ENCODE results near the gene KRT73.

The KRT73 gene

DNA sequence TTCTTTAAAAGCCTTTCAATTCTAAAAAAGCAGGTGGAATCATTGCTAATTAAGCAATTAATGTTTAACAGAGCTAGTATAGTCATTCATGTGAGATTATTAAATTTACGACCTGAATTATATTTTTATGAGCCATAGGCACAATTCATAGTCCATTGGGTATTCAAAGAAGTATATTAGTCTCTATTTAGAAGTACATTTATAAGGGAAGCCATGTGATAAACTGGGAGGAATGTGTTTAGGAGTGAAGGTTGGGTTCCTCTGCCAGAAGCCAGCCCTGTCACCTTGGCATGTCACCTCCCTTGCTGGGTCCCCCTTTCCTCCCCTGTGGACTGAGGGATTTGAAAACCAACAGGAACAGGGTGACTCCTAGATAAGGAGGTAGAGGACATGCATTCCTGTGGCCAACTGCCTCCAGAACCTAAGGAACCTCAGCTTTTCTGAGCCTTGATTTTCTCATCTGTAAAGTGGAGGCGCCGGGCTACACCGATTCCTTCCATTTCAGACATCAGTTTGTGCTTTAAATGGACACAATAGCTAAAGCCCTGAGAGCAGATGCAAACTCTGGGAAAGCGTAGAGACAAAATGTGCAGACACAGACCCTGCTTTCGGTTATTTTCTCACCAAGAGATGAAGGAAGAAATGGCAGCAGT, 39.0 kb upstream of the KRT73 start:
- Histone ChIP-seq H3K4me3 (ENCODE audit: low read length) (no peak overlapping the region), H3K9ac (ENCODE audit: low read length) (no peak overlapping the region)

DNA sequence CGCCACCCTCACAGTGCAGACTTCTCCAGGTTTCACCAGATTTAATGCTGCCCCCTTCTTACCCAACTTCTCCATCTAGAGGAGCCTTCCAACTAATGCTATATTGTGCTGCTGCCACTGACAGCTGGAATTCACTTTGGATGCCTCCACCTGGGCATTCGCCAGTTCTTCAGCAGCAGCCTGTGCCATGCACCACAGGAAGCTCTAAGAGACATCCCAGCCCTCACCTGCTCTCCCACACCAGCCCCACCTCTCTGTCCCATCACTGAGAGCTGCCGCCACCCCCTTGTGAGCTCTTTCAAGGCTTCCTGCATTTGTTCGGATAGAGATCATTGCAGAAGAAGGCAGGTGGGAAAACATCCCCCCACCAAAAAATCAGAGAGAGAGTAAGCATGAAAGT, 38.3 kb upstream of the KRT73 start:
- Histone ChIP-seq H3K36me3 (ENCODE audit: control insufficient read depth, insufficient read depth, low read length) (no peaks in the 10 kb centered on the region), H3K27me3 (ENCODE audit: control insufficient read depth, insufficient read depth, low read length) (peaks cover 19% of the 10 kb centered on the region), H3K4me3 (ENCODE audit: low read length) (no peak overlapping the region), H3K9ac (ENCODE audit: low read length) (no peak overlapping the region), H3K9me3 (ENCODE audit: control insufficient read depth, low read length) (no peaks in the 10 kb centered on the region), H3K4me1 (ENCODE audit: control insufficient read depth, insufficient read depth, low read length) (no peaks in the 10 kb centered on the region)

More for the DNA sequence above, 39.0 kb upstream of the KRT73 start:
- Histone ChIP-seq H3K27me3 (ENCODE audit: control insufficient read depth, insufficient read depth, low read length) (peaks cover 15% of the 10 kb centered on the region), H3K9me3 (ENCODE audit: control insufficient read depth, low read length) (no peaks in the 10 kb centered on the region), H3K4me1 (ENCODE audit: control insufficient read depth, insufficient read depth, low read length) (no peaks in the 10 kb centered on the region), H3K36me3 (ENCODE audit: control insufficient read depth, insufficient read depth, low read length) (no peaks in the 10 kb centered on the region)

DNA sequence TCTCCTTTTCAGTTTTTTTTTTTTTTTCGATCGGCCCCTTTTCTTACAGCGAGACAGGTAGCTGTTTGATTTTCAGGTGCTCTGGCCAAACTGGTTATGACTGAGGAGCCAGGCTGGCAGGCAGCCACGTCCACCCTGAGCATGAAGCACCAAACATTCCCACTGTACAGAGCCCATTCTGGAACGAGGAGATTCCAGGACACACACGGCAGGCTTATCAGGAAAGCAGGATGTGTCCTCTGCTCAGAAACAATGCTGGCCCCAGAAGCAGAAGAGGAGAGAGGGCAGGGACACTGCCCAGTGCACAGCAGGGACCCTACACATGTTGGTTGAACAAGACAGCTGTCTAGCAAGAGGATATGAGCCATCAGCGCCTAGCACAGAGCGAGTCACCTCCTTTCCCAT, 37.4 kb upstream of the KRT73 start:
- Histone ChIP-seq H3K9me3 (ENCODE audit: control insufficient read depth, low read length) (no peaks in the 10 kb centered on the region), H3K4me1 (ENCODE audit: control insufficient read depth, insufficient read depth, low read length) (no peaks in the 10 kb centered on the region), H3K27me3 (ENCODE audit: control insufficient read depth, insufficient read depth, low read length) (peaks cover 19% of the 10 kb centered on the region), H3K9ac (ENCODE audit: low read length) (no peak overlapping the region), H3K4me3 (ENCODE audit: low read length) (no peak overlapping the region), H3K36me3 (ENCODE audit: control insufficient read depth, insufficient read depth, low read length) (no peaks in the 10 kb centered on the region)

DNA sequence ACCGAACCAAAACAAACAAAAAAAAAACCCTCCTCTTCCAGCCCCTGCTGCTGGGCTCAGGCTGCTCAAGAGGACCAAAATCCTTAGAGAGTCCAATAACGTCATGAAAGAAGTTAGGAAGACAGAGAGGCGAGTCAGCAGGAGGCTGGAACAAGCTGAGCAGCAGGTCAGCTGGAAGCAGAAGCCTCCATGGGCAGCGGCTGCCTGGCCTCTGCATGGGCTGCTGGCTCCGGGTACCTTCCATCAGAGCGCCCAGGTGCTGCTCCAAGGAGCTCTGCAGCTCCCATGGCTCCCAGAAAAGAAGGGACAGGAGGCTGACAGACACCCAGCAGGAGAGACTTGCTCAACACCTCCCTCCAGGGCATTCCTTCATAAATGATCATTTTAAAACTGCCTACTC, 36.9 kb upstream of the KRT73 start:
- no peak overlapping the region for H3K4me3 ChIP-seq (ENCODE audit: low read length)
- peaks cover 19% of the 10 kb centered on the region for H3K27me3 ChIP-seq (ENCODE audit: control insufficient read depth, insufficient read depth, low read length)
- H3K36me3 ChIP-seq (ENCODE audit: control insufficient read depth, insufficient read depth, low read length) = no peaks in the 10 kb centered on the region
- H3K9ac ChIP-seq (ENCODE audit: low read length) = no peak overlapping the region
- no peaks in the 10 kb centered on the region for H3K9me3 ChIP-seq (ENCODE audit: control insufficient read depth, low read length)
- H3K4me1 ChIP-seq (ENCODE audit: control insufficient read depth, insufficient read depth, low read length) = no peaks in the 10 kb centered on the region

DNA sequence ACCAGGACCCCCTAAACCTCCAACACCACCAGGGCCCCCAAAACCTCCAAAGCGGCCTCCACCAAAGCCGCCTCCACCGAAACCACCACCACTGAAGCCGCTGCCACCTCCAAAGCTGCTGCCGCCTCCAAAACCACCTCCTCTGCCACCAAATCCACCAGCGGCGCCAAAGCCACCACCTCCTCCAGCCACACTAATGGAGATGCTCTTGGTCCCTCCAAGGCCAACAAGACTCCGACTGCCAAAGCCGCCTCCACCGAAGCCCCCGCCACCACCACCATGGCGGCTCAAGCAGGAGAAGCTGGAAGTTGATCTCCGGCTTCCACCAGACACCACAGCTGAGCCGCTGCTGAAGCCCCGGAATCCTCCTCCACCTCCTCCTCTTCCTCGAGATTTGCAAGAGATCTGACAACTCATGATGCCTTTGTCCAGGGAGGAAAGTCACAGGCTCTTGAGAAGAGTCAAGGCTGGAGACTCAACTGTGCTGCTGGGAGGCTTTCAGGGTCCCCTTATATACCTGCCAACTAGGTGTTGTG, 33.4 kb upstream of the KRT73 start, which contains the start of gene KRT2:
TSS of gene KRT2 (minus strand) at position 486 of the 536 bp plus-strand sequence. CDS start at position 417, 69 bp downstream.
- peaks cover 10% of the 10 kb centered on the region for H3K27me3 ChIP-seq (ENCODE audit: control insufficient read depth, insufficient read depth, low read length)
- H3K9me3 ChIP-seq (ENCODE audit: control insufficient read depth, low read length) = no peaks in the 10 kb centered on the region
- no peak within 1 kb of the TSS for H3K4me3 ChIP-seq (ENCODE audit: low read length)
- H3K4me1 ChIP-seq (ENCODE audit: control insufficient read depth, insufficient read depth, low read length) = no peaks in the 10 kb centered on the region
- H3K36me3 ChIP-seq (ENCODE audit: control insufficient read depth, insufficient read depth, low read length) = no peaks in the 10 kb centered on the region
- H3K9ac ChIP-seq (ENCODE audit: low read length) = no peak within 1 kb of the TSS

DNA sequence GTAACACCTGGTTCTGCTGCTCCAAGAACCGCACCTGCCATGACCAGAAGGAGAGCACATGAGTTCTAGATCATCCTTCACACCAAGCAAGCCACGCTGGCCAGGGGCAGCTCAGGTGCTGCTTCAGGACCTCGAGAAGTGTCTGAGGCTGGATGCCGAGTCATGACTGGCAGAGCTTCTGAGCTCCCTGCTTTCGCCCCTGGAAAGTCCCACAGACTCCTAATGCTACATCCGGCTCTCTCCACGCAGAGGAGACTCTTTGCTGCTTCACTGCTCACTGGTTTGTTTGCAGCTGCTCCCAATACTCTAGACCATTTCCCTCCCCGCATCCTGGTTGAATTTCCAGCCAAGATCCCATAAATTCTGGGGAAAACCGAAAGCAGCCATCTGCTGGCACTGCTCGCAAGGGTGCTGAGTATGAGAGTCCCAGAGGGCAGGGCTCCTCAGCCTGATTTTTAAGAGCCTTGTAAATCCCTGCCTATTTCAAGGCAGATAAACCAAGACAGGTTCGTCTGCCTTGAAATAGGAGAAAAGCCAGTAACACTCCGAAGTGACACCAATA, 32.2 kb upstream of the KRT73 start:
- peaks cover 12% of the 10 kb centered on the region for H3K4me1 ChIP-seq (ENCODE audit: control insufficient read depth, insufficient read depth, low read length)
- peaks cover 4% of the 10 kb centered on the region for H3K27me3 ChIP-seq (ENCODE audit: control insufficient read depth, insufficient read depth, low read length)
- H3K9ac ChIP-seq (ENCODE audit: low read length) = no peak overlapping the region
- no peaks in the 10 kb centered on the region for H3K36me3 ChIP-seq (ENCODE audit: control insufficient read depth, insufficient read depth, low read length)
- H3K9me3 ChIP-seq (ENCODE audit: control insufficient read depth, low read length) = no peaks in the 10 kb centered on the region
- no peak overlapping the region for H3K4me3 ChIP-seq (ENCODE audit: low read length)

DNA sequence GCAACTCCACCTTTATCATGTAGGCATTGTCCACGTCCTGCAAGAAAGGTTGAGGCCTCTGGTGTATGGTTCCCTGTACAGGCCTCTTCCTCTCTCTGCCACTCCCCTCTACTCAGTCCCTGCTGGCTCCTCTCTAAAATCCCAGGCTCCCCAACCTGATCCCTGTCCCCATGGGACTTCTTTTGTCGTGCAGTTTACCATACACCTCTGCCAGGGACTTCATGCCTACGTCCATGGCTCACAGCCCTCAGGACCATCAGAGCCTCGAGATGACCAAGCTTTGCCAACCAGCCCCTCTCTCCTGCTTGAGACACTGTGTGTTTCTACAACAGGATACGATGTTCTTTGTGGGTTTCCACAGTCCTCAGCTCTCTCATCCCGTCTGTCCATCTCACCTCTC, 30.7 kb upstream of the KRT73 start:
- H3K36me3 ChIP-seq (ENCODE audit: control insufficient read depth, insufficient read depth, low read length) = no peaks in the 10 kb centered on the region
- H3K9me3 ChIP-seq (ENCODE audit: control insufficient read depth, low read length) = no peaks in the 10 kb centered on the region
- H3K4me3 ChIP-seq (ENCODE audit: low read length) = no peak overlapping the region
- H3K9ac ChIP-seq (ENCODE audit: low read length) = no peak overlapping the region
- H3K4me1 ChIP-seq (ENCODE audit: control insufficient read depth, insufficient read depth, low read length) = peaks cover 21% of the 10 kb centered on the region
- H3K27me3 ChIP-seq (ENCODE audit: control insufficient read depth, insufficient read depth, low read length) = peaks cover 4% of the 10 kb centered on the region

DNA sequence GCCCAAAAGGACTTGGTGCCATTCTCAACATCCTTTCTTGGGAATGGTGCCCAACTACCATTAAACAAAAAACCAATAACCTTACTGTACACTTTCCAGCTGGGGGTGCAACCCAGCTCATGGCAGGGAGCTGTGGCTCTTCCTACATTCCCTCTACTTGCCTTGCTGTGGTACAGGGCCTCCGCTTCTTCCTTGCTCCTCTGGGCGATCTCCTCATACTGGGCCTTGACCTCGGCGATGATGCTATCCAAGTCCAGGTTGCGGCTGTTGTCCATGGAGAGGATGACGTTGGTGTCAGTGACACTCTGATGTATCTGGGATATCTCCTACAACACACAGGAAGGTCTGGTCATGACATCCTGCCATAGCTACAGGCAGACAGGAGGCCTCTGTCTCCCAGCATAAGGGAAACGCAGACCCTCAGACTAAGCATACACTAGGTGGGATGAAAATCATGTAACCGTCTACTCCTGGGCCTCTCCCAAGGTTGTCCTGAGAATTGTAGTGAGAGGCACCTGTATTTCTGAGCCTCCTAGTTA, 29.7 kb upstream of the KRT73 start:
- no peak overlapping the region for H3K9ac ChIP-seq (ENCODE audit: low read length)
- no peak overlapping the region for H3K4me3 ChIP-seq (ENCODE audit: low read length)
- no peaks in the 10 kb centered on the region for H3K36me3 ChIP-seq (ENCODE audit: control insufficient read depth, insufficient read depth, low read length)
- H3K27me3 ChIP-seq (ENCODE audit: control insufficient read depth, insufficient read depth, low read length) = peaks cover 4% of the 10 kb centered on the region
- H3K4me1 ChIP-seq (ENCODE audit: control insufficient read depth, insufficient read depth, low read length) = peaks cover 21% of the 10 kb centered on the region
- no peaks in the 10 kb centered on the region for H3K9me3 ChIP-seq (ENCODE audit: control insufficient read depth, low read length)

DNA sequence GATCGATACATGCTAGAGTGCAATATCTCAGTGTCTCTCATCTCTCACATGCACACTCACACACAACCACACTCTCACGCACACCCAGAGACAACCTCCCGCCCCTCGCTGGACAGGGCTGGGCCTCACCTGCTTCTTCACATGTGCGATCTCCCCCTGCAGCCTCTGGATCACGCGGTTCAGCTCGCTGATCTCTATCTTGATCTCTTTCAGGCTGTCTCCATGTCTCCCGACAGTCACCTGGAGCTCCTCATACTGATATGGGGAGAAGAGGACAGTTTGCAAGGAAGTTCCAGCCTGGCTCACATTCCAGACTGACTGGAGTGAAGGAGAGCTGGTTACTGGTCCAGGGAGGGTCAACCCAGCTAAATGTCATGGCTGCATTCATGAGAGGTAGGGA, 29.2 kb upstream of the KRT73 start:
- Histone ChIP-seq H3K9me3 (ENCODE audit: control insufficient read depth, low read length) (no peaks in the 10 kb centered on the region), H3K9ac (ENCODE audit: low read length) (no peak overlapping the region), H3K27me3 (ENCODE audit: control insufficient read depth, insufficient read depth, low read length) (peaks cover 4% of the 10 kb centered on the region), H3K4me1 (ENCODE audit: control insufficient read depth, insufficient read depth, low read length) (peaks cover 21% of the 10 kb centered on the region), H3K36me3 (ENCODE audit: control insufficient read depth, insufficient read depth, low read length) (no peaks in the 10 kb centered on the region), H3K4me3 (ENCODE audit: low read length) (no peak overlapping the region)

DNA sequence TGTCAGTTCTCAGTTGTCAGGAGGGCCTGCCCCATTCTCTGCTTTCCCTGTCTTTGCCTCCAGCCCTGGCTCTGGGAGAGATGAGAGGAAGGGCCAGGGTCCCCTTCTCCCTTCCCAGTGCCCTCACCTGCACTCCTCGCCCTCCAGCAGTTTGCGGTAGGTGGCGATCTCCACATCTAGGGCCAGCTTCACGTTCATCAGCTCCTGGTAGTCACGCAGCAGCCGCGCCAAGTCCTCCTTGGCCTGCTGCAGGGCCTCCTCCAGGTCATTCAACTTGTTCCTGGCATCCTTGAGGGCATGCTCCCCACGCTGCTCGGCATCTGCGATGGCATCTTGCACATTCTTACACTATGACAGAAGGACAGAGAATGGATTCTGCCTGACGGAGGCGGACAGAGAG, 28.3 kb upstream of the KRT73 start:
- H3K9me3 ChIP-seq (ENCODE audit: control insufficient read depth, low read length) = no peaks in the 10 kb centered on the region
- H3K27me3 ChIP-seq (ENCODE audit: control insufficient read depth, insufficient read depth, low read length) = no peaks in the 10 kb centered on the region
- peaks cover 21% of the 10 kb centered on the region for H3K4me1 ChIP-seq (ENCODE audit: control insufficient read depth, insufficient read depth, low read length)
- H3K4me3 ChIP-seq (ENCODE audit: low read length) = no peak overlapping the region
- no peak overlapping the region for H3K9ac ChIP-seq (ENCODE audit: low read length)
- no peaks in the 10 kb centered on the region for H3K36me3 ChIP-seq (ENCODE audit: control insufficient read depth, insufficient read depth, low read length)

DNA sequence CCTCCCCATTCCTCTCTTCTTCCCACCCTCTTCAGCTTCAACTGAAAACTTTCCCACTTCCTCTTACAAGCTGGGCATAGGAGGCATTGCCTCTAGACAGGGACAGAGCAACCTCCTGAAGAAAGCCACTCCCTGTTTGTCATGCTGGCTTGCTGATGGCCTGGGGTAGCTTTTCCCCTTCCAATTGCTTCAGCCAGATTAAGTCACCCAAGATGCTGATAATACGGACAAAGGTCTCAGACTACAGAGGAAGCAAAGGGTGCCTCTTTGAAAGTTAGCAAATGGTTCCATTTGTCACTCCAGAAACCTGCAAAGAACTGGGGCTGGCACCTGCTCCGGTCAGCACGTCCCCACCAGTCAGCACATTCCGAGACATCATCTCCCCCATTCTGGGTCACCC, 27.6 kb upstream of the KRT73 start:
- Histone ChIP-seq H3K9ac (ENCODE audit: low read length) (no peak overlapping the region), H3K4me3 (ENCODE audit: low read length) (no peak overlapping the region)

DNA sequence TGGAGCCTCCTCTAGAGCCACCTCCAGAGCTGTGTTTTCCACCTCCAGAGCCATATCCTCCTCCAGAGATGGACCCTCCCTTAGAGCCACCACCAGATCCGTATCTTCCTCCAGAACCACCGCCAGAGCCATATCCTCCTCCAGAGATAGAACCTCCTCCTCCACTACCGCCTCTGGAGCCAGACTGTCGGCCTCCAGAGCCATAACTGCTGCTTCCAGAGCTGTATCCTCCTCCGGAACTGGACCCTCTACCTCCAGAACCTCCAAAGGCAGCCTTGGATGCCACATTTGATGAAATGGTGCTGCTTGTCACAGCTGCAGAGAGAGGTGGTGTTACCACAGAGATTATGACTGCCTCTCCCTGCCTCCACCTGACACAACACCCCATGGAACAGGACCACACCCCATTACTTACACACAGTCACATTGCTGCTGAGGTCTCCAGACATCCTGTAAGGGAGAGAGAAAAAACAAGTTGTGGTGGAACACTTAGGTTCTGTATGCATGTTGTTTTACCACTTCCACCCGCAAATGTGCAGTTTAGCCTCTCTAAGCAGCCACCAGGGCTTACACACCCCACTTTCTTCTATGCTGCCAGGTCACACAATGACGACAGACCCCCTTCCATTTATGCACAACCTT, 26.9 kb upstream of the KRT73 start:
- Histone ChIP-seq H3K4me1 (ENCODE audit: control insufficient read depth, insufficient read depth, low read length) (peaks cover 21% of the 10 kb centered on the region), H3K9ac (ENCODE audit: low read length) (no peak overlapping the region), H3K36me3 (ENCODE audit: control insufficient read depth, insufficient read depth, low read length) (no peaks in the 10 kb centered on the region), H3K4me3 (ENCODE audit: low read length) (no peak overlapping the region), H3K9me3 (ENCODE audit: control insufficient read depth, low read length) (no peaks in the 10 kb centered on the region), H3K27me3 (ENCODE audit: control insufficient read depth, insufficient read depth, low read length) (no peaks in the 10 kb centered on the region)

More for the DNA sequence above, 27.6 kb upstream of the KRT73 start:
- Histone ChIP-seq H3K27me3 (ENCODE audit: control insufficient read depth, insufficient read depth, low read length) (no peaks in the 10 kb centered on the region), H3K36me3 (ENCODE audit: control insufficient read depth, insufficient read depth, low read length) (no peaks in the 10 kb centered on the region), H3K9me3 (ENCODE audit: control insufficient read depth, low read length) (no peaks in the 10 kb centered on the region), H3K4me1 (ENCODE audit: control insufficient read depth, insufficient read depth, low read length) (peaks cover 21% of the 10 kb centered on the region)
